ENCODE results near the gene VAC14. TPM values are rescaled to one million over a fixed set of nuclear protein-coding genes. Genes with fewer than 3 reads are reported as not detected.

The VAC14 gene
- total RNA-seq, 1 donor from 2014 or later: 26.2 TPM

GRCh38 chr16:70788668-70789594 is 12.0 kb downstream of the VAC14 start:
- peak; percentile 82 for ATAC-seq
- intact Hi-C loops (cut with DNase I): no loop called here
- peak; percentile 90 for DNase-seq (ENCODE audit: low spot score)

GRCh38 chr16:70786020-70786755 is 14.8 kb downstream of the VAC14 start:
- intact Hi-C loops (cut with DNase I): no loop called here
- no peak for DNase-seq (ENCODE audit: low spot score)
- ATAC-seq: no peak

GRCh38 chr16:70784692-70785555 is 16.0 kb downstream of the VAC14 start:
- no peak for ATAC-seq
- intact Hi-C loops (cut with DNase I): no loop called here
- DNase-seq (ENCODE audit: low spot score): no peak

GRCh38 chr16:70782237-70782636 is 18.7 kb downstream of the VAC14 start:
- ATAC-seq (no peak), DNase-seq (ENCODE audit: low spot score) (no peak)
- intact Hi-C loops (cut with DNase I): no loop called here

GRCh38 chr16:70781800-70782199 is 19.2 kb downstream of the VAC14 start:
- no peak for ATAC-seq
- intact Hi-C loops (cut with DNase I): no loop called here
- no peak for DNase-seq (ENCODE audit: low spot score)

- ATAC-seq: no peak
- intact Hi-C loops (cut with DNase I): no loop called here
- no peak for DNase-seq (ENCODE audit: low spot score)
Measured at GRCh38 chr16:70780546-70780945, 20.4 kb downstream of the VAC14 start.

GRCh38 chr16:70779361-70779760 is 21.6 kb downstream of the VAC14 start:
- DNase-seq (ENCODE audit: low spot score) (no peak), ATAC-seq (peak; percentile 36)
- intact Hi-C loops (cut with DNase I): no loop called here

GRCh38 chr16:70778901-70779309 is 22.1 kb downstream of the VAC14 start:
- ATAC-seq (peak; percentile 94), DNase-seq (ENCODE audit: low spot score) (peak; percentile 90)
- intact Hi-C loops (cut with DNase I): no loop called here

- intact Hi-C loops (cut with DNase I): no loop called here
- DNase-seq (ENCODE audit: low spot score) (no peak), ATAC-seq (peak; percentile 23)
Measured at GRCh38 chr16:70777973-70778406, 23.0 kb downstream of the VAC14 start.

- intact Hi-C loops (cut with DNase I): no loop called here
- no peak for ATAC-seq
- no peak for DNase-seq (ENCODE audit: low spot score)
Measured at GRCh38 chr16:70777496-70777895, 23.5 kb downstream of the VAC14 start.

- no peak for DNase-seq (ENCODE audit: low spot score)
Measured at GRCh38 chr16:70775399-70775798, 25.6 kb downstream of the VAC14 start.

GRCh38 chr16:70774261-70774660 is 26.7 kb downstream of the VAC14 start:
- intact Hi-C loops (cut with DNase I): no loop called here
- no peak for DNase-seq (ENCODE audit: low spot score)
- no peak for ATAC-seq

More at GRCh38 chr16:70775399-70775798, 25.6 kb downstream of the VAC14 start:
- ATAC-seq: no peak
- intact Hi-C loops (cut with DNase I): no loop called here

GRCh38 chr16:70772493-70772892 is 28.5 kb downstream of the VAC14 start:
- intact Hi-C loops (cut with DNase I): no loop called here
- ATAC-seq: no peak
- DNase-seq (ENCODE audit: low spot score): no peak

- intact Hi-C loops (cut with DNase I): no loop called here
Measured at GRCh38 chr16:70770626-70771552, 30.1 kb downstream of the VAC14 start.

GRCh38 chr16:70770291-70770625 is 30.7 kb downstream of the VAC14 start:
- DNase-seq (ENCODE audit: low spot score): no peak
- intact Hi-C loops (cut with DNase I): no loop called here
- no peak for ATAC-seq

More at GRCh38 chr16:70770626-70771552, 30.1 kb downstream of the VAC14 start:
- ATAC-seq (peak; percentile 79), DNase-seq (ENCODE audit: low spot score) (peak; percentile 79)

GRCh38 chr16:70769761-70770160 is 31.2 kb downstream of the VAC14 start:
- ATAC-seq: no peak
- DNase-seq (ENCODE audit: low spot score): no peak
- intact Hi-C loops (cut with DNase I): loop anchor here (10.0 kb wide), 1 partner anchor 245 kb away; the partner anchor contains the start of genes COG4 and SF3B3

GRCh38 chr16:70769131-70769530 is 31.8 kb downstream of the VAC14 start:
- ATAC-seq (no peak), DNase-seq (ENCODE audit: low spot score) (no peak)
- intact Hi-C loops (cut with DNase I): loop anchor here (10.0 kb wide), 1 partner anchor 244 kb away; the partner anchor contains the start of genes COG4 and SF3B3

GRCh38 chr16:70768203-70768580 is 32.8 kb downstream of the VAC14 start:
- intact Hi-C loops (cut with DNase I): loop anchor here (10.0 kb wide), 1 partner anchor 243 kb away; the partner anchor contains the start of genes COG4 and SF3B3
- ATAC-seq: no peak
- DNase-seq (ENCODE audit: low spot score): no peak

All from sciatic nerve (tissue), 2 donors.